Neural progenitor cell (in vitro differentiated cells): ENCODE measurements around the gene SLIT1.

Source experiments
- CTCF ChIP-seq: fragments of 200-600 bp; sonication (generic); IDR thresholded peaks from 2 replicates; pipeline ENCODE4 v1.5.1; 2017; ENCODE audit warnings: antibody characterized with exemption, mild to moderate bottlenecking
- EZH2 ChIP-seq: fragments of 200-600 bp; sonication (generic); IDR thresholded peaks from 2 replicates; pipeline ENCODE4 v1.6.1; 2017; ENCODE audit warnings: antibody characterized with exemption, mild to moderate bottlenecking, moderate library complexity
- EZH2phosphoT487 ChIP-seq: fragments of 200-600 bp; sonication (generic); IDR thresholded peaks from 2 replicates; pipeline ENCODE4 v1.6.1; 2017; ENCODE audit warnings: antibody characterized with exemption

- no peak for TF ChIP-seq CTCF
- TF ChIP-seq EZH2: no peak
- no peak for TF ChIP-seq EZH2phosphoT487
These were observed 7.2 kb upstream of the SLIT1 start for GRCh38 chr10:97192952-97193435.
